AG04449 (cell line): ENCODE results near the gene CD69.

Source experiments
- CTCF ChIA-PET: fragments of 350-600 bp; formaldehyde crosslinking; extraction: SDS; loops from one replicate; lab custom pipeline; 2021; ENCODE audit warnings: antibody characterized with exemption; lab: Yijun Ruan, JAX
- POLR2A ChIA-PET: fragments of 400-600, 350-600 bp; formaldehyde crosslinking; extraction: SDS; loops from one replicate; lab custom pipeline; 2020; ENCODE audit warnings: antibody characterized with exemption, inconsistent platforms; lab: Yijun Ruan, JAX
- DNase-seq: peaks from one replicate; pipeline ENCODE4 v3.0.0-alpha.2; 2010; ENCODE audit warnings: low read depth, low spot score
- H3K4me3 ChIP-seq: 2 replicates; pipeline ENCODE4 v1.5.1; 2011; ENCODE audit warnings: low read depth, mild to moderate bottlenecking, control low read depth, low read length
- TF ChIP-seq, protein P1 (sequence below): IDR thresholded peaks from one replicate; pipeline ENCODE4 v1.5.1; 2011; ENCODE audit warnings: mild to moderate bottlenecking, moderate library complexity, low read length, control low read depth, inconsistent platforms; ENCODE audit not compliant: insufficient read depth; ENCODE audit errors: missing control alignments

The CD69 gene

DNA sequence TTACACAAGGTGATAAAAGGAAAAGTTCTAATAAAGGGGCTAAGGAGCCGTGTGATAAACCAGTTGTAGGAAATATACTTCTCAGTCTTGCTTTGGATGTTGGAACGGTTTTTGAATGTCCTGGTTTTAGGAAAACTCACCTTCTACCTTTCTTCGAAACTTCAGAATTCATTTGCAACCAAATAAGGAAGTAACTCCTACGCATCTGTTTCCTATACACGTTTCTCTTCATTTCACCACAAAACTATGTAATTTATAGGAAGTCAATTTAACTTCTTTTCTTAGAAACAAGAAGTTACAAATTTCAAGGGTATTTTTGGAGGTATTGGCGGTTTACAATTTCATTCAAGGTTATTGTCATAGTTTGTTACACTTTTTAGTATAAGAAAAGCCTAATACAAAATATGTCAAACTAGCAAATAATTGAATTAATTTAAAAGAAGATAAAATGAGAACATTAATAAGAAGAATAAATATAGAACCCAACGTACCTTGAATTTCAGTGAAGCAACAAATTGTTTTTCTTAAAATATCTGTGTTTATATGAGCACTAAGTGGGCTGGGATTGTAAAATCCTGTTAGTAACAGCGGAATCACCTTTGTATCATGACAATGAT is 33.2 kb upstream of the CD69 start:
- H3K4me3 ChIP-seq = no peak overlapping the region
- TF ChIP-seq, protein P1, sequence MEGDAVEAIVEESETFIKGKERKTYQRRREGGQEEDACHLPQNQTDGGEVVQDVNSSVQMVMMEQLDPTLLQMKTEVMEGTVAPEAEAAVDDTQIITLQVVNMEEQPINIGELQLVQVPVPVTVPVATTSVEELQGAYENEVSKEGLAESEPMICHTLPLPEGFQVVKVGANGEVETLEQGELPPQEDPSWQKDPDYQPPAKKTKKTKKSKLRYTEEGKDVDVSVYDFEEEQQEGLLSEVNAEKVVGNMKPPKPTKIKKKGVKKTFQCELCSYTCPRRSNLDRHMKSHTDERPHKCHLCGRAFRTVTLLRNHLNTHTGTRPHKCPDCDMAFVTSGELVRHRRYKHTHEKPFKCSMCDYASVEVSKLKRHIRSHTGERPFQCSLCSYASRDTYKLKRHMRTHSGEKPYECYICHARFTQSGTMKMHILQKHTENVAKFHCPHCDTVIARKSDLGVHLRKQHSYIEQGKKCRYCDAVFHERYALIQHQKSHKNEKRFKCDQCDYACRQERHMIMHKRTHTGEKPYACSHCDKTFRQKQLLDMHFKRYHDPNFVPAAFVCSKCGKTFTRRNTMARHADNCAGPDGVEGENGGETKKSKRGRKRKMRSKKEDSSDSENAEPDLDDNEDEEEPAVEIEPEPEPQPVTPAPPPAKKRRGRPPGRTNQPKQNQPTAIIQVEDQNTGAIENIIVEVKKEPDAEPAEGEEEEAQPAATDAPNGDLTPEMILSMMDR = no peak
- POLR2A ChIA-PET = no interaction called here
- DNase-seq = no peak
- CTCF ChIA-PET = interaction anchor here (1.1 kb wide), 1 partner anchor 44 kb away, joined by 3 read pairs; no protein-coding TSS in a partner anchor

DNA sequence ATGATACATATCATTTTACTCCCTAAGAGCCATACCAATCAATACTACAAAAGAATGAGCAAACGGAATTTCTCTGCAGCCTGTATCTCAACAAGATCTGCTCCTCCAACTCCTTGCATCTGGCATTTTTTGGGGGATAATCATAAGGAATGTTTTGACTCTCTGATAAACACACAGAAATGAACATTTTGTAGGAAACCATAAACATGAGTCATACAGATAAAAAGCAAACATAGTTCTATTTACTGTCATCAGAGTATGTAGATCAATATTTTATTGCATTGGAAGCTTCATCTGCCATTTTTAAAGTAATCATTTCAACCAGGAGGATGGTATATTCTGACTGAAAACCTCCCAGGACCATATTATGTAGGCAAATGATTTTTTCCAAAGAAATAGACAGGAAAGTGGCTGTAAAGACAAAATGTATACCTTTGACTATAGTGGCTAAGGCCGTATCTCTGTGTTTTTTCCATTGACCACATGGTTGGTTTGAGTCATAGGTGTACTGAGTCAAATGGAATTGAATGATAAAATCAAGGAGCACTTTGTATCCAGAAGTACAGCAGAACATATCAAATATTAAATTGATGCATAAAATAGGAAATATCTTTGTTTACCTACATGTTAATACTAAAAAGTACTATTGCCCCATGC is 32.4 kb upstream of the CD69 start:
- CTCF ChIA-PET = no interaction called here
- POLR2A ChIA-PET = no interaction called here
- no peak for DNase-seq
- TF ChIP-seq, protein P1 = no peak
- H3K4me3 ChIP-seq = no peak overlapping the region

DNA sequence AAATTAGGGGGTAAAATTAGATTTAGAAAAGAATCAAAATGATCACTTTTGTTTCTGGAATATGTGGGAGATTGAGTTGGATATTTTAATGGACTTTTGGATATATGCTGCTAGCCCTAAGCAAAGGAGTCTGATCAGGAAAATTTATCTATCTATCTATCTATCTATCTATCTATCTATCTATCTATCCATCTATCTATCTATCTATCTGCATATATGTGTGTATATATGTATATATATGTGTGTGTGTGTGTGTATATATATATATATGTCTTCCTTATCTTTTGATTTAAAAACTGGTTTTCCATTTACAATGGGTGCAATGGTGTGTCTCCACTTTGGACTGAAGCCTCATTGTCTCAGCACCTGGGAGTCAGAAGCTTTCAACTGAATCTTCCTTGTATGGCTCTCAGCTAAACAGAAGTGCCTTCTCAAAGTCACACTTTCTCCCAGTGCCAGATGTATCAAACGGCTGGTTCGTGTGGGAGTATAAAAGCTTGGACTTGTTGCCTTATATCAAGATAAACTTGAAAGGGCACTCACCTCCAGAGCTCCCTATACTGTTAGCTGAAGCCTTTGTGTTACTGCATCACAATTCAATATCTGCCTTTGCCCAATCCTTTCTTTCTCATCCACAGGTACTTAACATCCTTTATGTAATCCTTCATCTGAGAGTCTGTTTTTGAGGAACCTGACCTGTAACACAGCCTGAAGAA is 31.6 kb upstream of the CD69 start:
- no peak overlapping the region for H3K4me3 ChIP-seq
- no peak for DNase-seq
- ChIA-PET CTCF (no interaction called here), POLR2A (no interaction called here)
- TF ChIP-seq, protein P1 = no peak

DNA sequence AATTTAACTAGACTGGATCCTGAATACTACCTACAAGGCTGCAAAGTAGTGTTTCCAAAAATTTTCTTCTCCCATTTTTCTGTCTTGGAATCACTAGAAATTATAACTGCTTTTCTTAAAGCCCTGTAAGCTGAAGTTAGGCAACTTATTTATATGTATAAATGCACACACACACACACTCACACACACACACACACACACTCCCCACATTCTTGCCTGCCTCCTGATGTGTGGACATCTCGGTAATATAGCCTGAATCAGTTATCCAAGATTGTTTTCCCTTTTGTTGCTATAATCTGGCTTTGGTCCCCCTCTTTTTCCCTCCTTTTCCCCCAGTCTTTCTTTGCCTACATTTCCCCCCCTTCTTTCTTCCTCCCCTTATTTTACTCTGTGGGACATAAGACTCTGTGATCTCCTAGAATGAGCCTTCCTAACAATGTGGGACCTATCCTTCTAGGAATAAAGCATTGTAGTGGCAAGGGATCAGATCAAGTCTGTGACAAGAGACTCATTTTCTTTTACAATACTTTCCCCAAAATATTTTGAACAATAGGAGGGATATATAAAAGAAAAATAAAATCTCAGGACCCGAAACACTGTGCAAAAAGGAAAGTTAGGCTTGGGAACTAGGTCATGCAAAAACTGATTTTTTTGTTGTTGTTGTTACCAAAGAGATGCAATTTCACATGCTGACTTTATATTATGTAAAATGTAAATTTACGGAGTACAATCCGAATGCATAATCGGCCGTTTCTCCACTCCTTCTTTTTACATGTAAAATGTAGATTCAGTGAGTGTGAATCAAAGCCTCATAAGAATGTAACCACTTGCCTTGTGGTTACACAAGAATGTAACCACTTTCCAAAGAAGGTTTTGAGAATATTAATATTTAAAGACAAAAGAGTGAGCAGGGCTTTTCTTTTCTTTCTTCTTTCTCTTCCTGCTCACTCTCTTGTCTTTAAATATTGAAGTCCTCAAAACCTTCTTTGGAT is 26.3 kb upstream of the CD69 start:
- no peak for DNase-seq
- TF ChIP-seq, protein P1 = no peak
- CTCF ChIA-PET = no interaction called here
- no peak overlapping the region for H3K4me3 ChIP-seq
- POLR2A ChIA-PET = no interaction called here

DNA sequence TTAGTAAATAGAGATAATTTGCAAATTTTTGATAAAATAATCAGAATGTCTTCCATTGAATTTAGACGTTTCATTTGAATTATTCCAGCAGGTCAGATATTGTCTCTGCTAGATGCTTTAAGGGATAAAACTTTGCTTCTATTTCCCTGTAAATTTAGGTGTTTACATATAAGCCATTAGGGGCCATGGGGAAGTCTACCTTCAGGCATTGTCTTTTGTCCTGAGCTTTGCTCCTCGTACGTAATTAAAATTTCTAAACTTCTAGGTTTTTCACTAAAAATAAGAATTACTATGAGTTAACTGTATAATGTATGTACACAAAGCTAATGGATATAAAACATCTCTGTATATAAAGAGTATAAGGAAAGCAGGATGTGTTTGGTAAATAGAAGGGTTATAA is 24.1 kb upstream of the CD69 start:
- no peak overlapping the region for H3K4me3 ChIP-seq
- ChIA-PET POLR2A (no interaction called here), CTCF (interaction anchor here (1.0 kb wide), 1 partner anchor 43 kb away, joined by 3 read pairs; no protein-coding TSS in a partner anchor)
- TF ChIP-seq, protein P1 = no peak
- no peak for DNase-seq
